ENCODE measurements around the gene ALG3.

DNA sequence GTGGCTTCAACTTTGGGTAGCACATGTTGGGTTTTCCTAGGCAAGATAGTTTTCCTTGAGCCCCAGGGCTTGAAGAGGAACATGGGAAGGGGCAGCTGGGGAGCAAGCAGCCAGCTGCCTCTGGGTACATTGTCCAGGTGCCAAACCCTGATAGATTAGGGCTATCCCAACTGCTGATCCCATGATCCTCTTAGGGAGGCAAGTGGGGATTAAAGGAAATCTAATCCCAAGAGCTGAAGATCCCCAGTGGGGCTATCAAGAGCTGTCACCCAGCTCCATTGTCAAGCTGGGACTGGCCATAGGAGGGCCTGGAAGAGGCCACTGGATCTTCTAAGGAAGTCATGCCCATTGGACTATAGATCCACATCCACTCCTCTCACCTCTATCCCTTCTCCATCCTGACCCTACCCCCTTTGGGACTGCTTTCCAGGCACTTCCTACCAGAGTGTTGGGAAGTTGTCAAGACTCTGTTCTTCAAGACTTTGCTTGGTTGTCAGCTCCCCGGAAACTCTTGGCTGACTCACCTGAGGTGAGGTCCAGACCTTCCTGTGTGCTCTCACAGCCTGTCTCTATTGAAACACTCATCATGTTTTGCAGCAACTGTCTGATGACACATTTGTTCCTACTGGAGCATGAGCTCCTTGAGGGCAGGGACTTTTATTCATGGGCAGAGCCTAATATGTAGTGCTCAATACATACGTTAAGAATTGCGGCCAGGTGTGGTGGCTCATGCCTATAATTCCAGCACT is 6.7 kb upstream of the ALG3 start:
- TF ChIP-seq, protein P1, sequence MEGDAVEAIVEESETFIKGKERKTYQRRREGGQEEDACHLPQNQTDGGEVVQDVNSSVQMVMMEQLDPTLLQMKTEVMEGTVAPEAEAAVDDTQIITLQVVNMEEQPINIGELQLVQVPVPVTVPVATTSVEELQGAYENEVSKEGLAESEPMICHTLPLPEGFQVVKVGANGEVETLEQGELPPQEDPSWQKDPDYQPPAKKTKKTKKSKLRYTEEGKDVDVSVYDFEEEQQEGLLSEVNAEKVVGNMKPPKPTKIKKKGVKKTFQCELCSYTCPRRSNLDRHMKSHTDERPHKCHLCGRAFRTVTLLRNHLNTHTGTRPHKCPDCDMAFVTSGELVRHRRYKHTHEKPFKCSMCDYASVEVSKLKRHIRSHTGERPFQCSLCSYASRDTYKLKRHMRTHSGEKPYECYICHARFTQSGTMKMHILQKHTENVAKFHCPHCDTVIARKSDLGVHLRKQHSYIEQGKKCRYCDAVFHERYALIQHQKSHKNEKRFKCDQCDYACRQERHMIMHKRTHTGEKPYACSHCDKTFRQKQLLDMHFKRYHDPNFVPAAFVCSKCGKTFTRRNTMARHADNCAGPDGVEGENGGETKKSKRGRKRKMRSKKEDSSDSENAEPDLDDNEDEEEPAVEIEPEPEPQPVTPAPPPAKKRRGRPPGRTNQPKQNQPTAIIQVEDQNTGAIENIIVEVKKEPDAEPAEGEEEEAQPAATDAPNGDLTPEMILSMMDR (IDR thresholded peaks at IDR 0.05), result no peak
- no peak for TF ChIP-seq SIN3A (IDR thresholded peaks at IDR 0.05; ENCODE audit: borderline replicate concordance, insufficient read depth, low read depth, low read length)

All from Panc1 (cell line).